Heart left ventricle (tissue), 16 donors: ENCODE measurements around the gene R3HDM2. TPM values are rescaled to one million over a fixed set of nuclear protein-coding genes. Genes with fewer than 3 reads are reported as not detected.
"Not testable (repeated sequence)": the region's sequence is repeated elsewhere in the genome, so short reads cannot be mapped to it uniquely, and the experiment has no call there.

ENCODE experiments used
- ATAC-seq, 4 donors: fragments of 200-7000 bp; cut with Tn5 transposase; one replicate each; pipeline ENCODE4 v1.9.1; 2020 to 2022; ENCODE audit warnings: moderate library complexity in 4 of 4, mild to moderate bottlenecking in 3 of 4, moderate number of reproducible peaks in 1 of 4
- DNase-seq, 5 donors: peaks; one replicate each; pipeline ENCODE4 v3.0.0-alpha.2; 2020
- H3K27ac ChIP-seq, 12 donors: fragments of 200-600 bp; sonication (generic) in 4 of 12; one replicate each; pipeline versions ENCODE4 v1.5.0 to v1.8.0; 2016 to 2022; ENCODE audit warnings: mild to moderate bottlenecking in 2 of 12
- H3K27me3 ChIP-seq, 9 donors: fragments of 200-600 bp; sonication (generic) in 2 of 9; one replicate each; pipeline versions ENCODE4 v1.5.1 to v1.8.0; 2016 to 2022; ENCODE audit warnings: mild to moderate bottlenecking in 3 of 9
- H3K36me3 ChIP-seq, 9 donors: fragments of 200-600 bp; sonication (generic) in 2 of 9; one replicate each; pipeline versions ENCODE4 v1.5.0 to v1.8.0; 2018 to 2022; ENCODE audit warnings: mild to moderate bottlenecking in 2 of 9
- H3K4me1 ChIP-seq, 12 donors: fragments of 200-600 bp; sonication (generic) in 4 of 12; one replicate each; pipeline versions ENCODE4 v1.5.0 to v1.8.0; 2016 to 2022; ENCODE audit warnings: mild to moderate bottlenecking in 3 of 12
- H3K4me3 ChIP-seq, 12 donors: fragments of 200-600 bp; sonication (generic) in 4 of 12; one replicate each; pipeline versions ENCODE4 v1.5.0 to v1.8.0; 2017 to 2022; ENCODE audit warnings: mild to moderate bottlenecking in 9 of 12, moderate library complexity in 4 of 12
- H3K9me3 ChIP-seq, 12 donors: fragments of 200-600 bp; sonication (generic) in 4 of 12; one replicate each; pipeline versions ENCODE4 v1.5.0 to v1.8.0; 2016 to 2022; ENCODE audit warnings: mild to moderate bottlenecking in 1 of 12
- CTCF ChIP-seq, 12 donors: fragments of 200-600 bp; sonication (generic) in 4 of 12; IDR thresholded peaks; one replicate each; pipeline versions ENCODE4 v1.5.0 to v1.8.0; 2018 to 2022; ENCODE audit warnings: antibody characterized with exemption in 12 of 12, mild to moderate bottlenecking in 5 of 12
- POLR2A ChIP-seq, 2 donors: fragments of 450-650 bp; IDR thresholded peaks; one replicate each; pipeline ENCODE4 v1.6.1; 2017; ENCODE audit warnings: antibody characterized with exemption in 2 of 2, mild to moderate bottlenecking in 2 of 2, moderate library complexity in 2 of 2
- WGBS, 4 donors: extraction: QIAGEN DNeasy Blood & Tissue Kit in 2 of 4; methylation state at CpG; one replicate each; pipeline versions ENCODE4 v1.1.5 to v1.1.7; 2013 to 2018; 5-methylcytosine and 5-hydroxymethylcytosine counted together
- intact Hi-C, 10 donors: fragments of 100-400 bp; cut with DNase I; formaldehyde crosslinking; loops; one replicate each; pipeline versions ENCODE4 v1.11.1 to v1.14.2; 2022
- polyA plus RNA-seq, 2 donors: library from polyadenylated mRNA; stranded (reverse); fragments of 200-250 nt; gene quantifications; one replicate each; pipeline ENCODE4 v1.2.3, GENCODE V29; 2013
- total RNA-seq, 9 donors: library from RNA; depleted of rRNA in 2 of 9; stranded (reverse); fragments of >200 nt in 2 of 9; fragmentation: NEBNext Ultra II Directional in 3 of 9; extraction: Animal tissue kit (Norgen Biotek cat#: 25700) in 3 of 9; gene quantifications; one replicate each; pipeline versions ENCODE4 v1.1.0 to v1.2.4, GENCODE V29; 2016 to 2023
- donor health status: ischemic (EF 13 %, LVEDD 7.1; RV severe dilation, severe dysfunction).
- donor health status: healthy with polysubstance abuse.
- donor health status: DM: no; HTN: yes; CAD: no.
- donor health status: DM: no; HTN: no; CAD: no.
- donor health status: ischemic (EF 25% LVEDD 6.9; RV normal size, moderate dysfunction).
- donor health status: ischemic (EF 25% LVEDD 5.7; RV mildly dilated, moderate dysfunction).
- donor health status: healthy.
- donor health status: DM: yes; HTN: yes; CAD: no.
- donor health status: ischemic (EF 35%, LVEDD 5.7; RV mildly dilated, moderate dysfunction).
- donor health status: nonischemic (EF 11% LVEDD 7.7; RV severe dilation, severe dysfunction).
- donor health status: DM: yes; HTN: yes; CAD: no.
- donor health status: PGD.
- donor health status: ischemic (EF 29% LVEDD 5.4; RV normal size, mild dysfunction).
- donor health status: nonischemic (EF 23%, LVEDD 6.1; RV moderate dilation, normal function).

R3HDM2 gene
- total and polyA plus RNA-seq, 11 donors = 12.7 to 102 (median 59.8) TPM

- H3K9me3 ChIP-seq = peaks cover 0 to 16% (median 6%) of the 10 kb centered on the region in 12 donors
- intact Hi-C loops = no loop called here
- no peak overlapping the region for H3K4me3 ChIP-seq
- H3K27me3 ChIP-seq = no peaks in the 10 kb centered on the region
- peaks cover 0 to 4% (median 0%) of the 10 kb centered on the region in 9 donors for H3K36me3 ChIP-seq
- peaks cover 0 to 10% (median 1%) of the 10 kb centered on the region in 12 donors for H3K4me1 ChIP-seq
- ATAC-seq (no peak), DNase-seq (no peak)
- no peak overlapping the region for H3K27ac ChIP-seq
- 97 to 100% (median 99%) methylated on average over 3 of the region's 3 CpGs for WGBS, 4 donors
- TF ChIP-seq CTCF (IDR thresholded peaks at IDR 0.05) = no peak
- TF ChIP-seq POLR2A (IDR thresholded peaks at IDR 0.05) = no peak
Measured at GRCh38 chr12:57366315-57366714, 64.5 kb downstream of the R3HDM2 start.

GRCh38 chr12:57364156-57364555, 66.7 kb downstream of the R3HDM2 start:
- intact Hi-C loops, H3K27ac ChIP-seq: not testable (repeated sequence)
- WGBS, 4 donors = 93 to 100% (median 96%) methylated on average over 5 of the region's 5 CpGs

GRCh38 chr12:57360468-57360867, 70.4 kb downstream of the R3HDM2 start:
- Histone ChIP-seq H3K9me3 (no peaks in the 10 kb centered on the region), H3K27ac (no peak overlapping the region), H3K27me3 (no peaks in the 10 kb centered on the region), H3K4me3 (no peak overlapping the region), H3K4me1 (no peaks in the 10 kb centered on the region), H3K36me3 (peaks cover 0 to 9% (median 0%) of the 10 kb centered on the region in 9 donors)
- WGBS, 4 donors = 92 to 98% (median 96%) methylated on average over 8 of the region's 8 CpGs
- intact Hi-C loops = no loop called here
- ATAC-seq (no peak), DNase-seq (no peak)
- TF ChIP-seq POLR2A (IDR thresholded peaks at IDR 0.05) = no peak
- no peak for TF ChIP-seq CTCF (IDR thresholded peaks at IDR 0.05)

More at GRCh38 chr12:57364156-57364555, 66.7 kb downstream of the R3HDM2 start:
- H3K36me3 ChIP-seq, H3K27me3 ChIP-seq, H3K4me1 ChIP-seq, DNase-seq, ATAC-seq, H3K4me3 ChIP-seq: not testable (repeated sequence)
- peaks cover 0 to 16% (median 6%) of the 10 kb centered on the region in 12 donors for H3K9me3 ChIP-seq

- Histone ChIP-seq H3K27ac (no peak overlapping the region), H3K4me1 (no peaks in the 10 kb centered on the region), H3K9me3 (no peaks in the 10 kb centered on the region), H3K4me3 (no peak overlapping the region), H3K27me3 (no peaks in the 10 kb centered on the region), H3K36me3 (peaks cover 0 to 9% (median 0%) of the 10 kb centered on the region in 9 donors)
- intact Hi-C loops = no loop called here
- ATAC-seq (no peak), DNase-seq (no peak)
- WGBS, 4 donors = 94 to 98% (median 95%) methylated on average over 4 of the region's 4 CpGs
- TF ChIP-seq POLR2A (IDR thresholded peaks at IDR 0.05) (no peak), CTCF (IDR thresholded peaks at IDR 0.05) (no peak)
Measured at GRCh38 chr12:57358646-57359045, 72.2 kb downstream of the R3HDM2 start.

- intact Hi-C loops = no loop called here
- ATAC-seq = no peak
- no peak for DNase-seq
- TF ChIP-seq POLR2A (IDR thresholded peaks at IDR 0.05) = no peak
- TF ChIP-seq CTCF (IDR thresholded peaks at IDR 0.05) = no peak
- peaks cover 0 to 11% (median 0%) of the 10 kb centered on the region in 9 donors for H3K36me3 ChIP-seq
- no peak overlapping the region for H3K4me3 ChIP-seq
- no peaks in the 10 kb centered on the region for H3K27me3 ChIP-seq
- H3K4me1 ChIP-seq = no peaks in the 10 kb centered on the region
- no peaks in the 10 kb centered on the region for H3K9me3 ChIP-seq
- no peak overlapping the region for H3K27ac ChIP-seq
Measured at GRCh38 chr12:57355734-57356133, 75.1 kb downstream of the R3HDM2 start.
